Measurements from ENCODE around the gene SH3D19.

The SH3D19 gene

DNA sequence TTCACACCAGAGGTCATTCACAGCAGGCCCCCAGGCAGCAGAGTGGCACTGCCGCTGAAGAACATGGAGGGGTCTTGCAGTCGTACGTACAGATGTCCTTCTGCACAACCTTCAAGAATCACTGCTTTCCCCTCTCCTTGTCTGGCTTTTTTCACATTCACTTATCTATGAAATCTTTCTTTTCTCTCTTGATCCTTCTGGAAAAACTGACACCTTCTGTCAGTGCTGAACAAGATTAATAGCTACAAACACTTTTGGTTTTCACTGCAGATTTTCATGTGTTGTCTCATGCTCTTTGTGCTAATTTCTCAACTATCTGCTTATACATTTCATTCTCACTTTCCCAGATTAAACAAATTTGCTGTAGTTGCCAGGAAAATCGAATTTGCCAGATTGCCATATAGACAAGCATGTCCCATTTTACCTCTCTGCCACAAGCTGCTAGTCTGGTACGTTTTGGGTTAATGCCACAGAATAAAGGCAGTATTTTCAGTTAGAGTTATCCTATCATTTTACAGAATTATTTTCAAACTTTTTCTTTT lies 142.9 kb downstream of the SH3D19 start:
- no peak for DNase-seq

GRCh38 chr4:151176685-151177084 lies 148.7 kb downstream of the SH3D19 start:
- no peak for DNase-seq

DNA sequence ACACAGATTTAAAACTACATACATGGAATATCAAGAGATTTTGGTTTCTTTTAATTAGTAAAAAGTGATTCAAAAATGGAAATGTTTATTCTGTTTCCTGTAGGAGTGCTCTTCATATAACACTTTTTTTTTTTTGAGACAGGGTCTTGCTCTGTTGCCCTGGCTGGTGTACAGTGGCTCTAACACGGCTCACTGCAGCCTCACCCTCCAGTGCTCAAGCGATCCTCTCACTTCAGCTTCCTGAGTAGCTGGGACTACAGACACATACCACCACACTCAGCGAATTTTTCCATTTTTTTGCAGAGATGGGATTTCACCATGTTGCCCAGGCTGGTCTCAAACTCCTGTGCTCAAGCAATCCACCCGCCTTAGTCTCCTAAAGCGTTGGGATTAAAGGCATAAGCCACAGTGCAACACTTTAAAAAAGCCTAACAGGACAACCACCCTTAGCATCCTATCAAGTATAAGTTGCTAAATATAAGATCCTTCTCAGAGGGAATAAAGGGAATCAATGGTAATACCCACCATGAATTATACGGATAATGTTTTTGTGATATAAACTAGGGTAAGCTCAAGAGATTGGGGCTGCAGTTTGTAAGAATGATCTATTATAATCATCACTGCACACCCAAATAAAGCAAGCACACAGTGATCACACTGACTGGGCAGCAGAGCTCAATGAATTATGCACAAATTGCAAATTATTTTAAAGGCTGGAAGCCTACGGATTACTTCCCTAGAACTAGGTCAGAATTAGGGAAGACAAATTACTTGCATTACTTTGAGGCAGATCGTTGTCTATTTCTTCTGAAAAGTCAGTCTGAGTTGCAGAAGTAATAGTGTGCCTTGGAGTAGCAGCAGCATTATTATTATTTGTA lies 149.4 kb downstream of the SH3D19 start:
- no peak for DNase-seq

DNA sequence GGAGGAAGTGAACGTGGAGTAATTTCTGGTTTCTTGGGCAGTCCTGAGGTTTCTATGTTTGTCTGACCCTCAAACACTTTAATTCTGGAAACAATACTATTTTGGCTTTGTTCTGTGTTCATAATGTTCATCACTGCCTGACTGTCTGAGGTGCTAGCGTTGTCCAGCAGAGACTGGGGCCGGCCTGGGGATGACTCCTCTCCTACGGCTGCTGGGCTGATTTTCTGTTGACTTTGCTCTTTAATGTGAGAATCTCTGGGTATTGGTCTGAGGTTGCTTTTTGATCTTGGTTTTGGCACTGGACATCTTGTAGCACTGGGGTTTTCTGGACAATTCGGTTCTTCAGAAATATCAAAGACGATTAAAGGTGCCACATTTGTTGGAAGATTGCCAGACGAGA lies 150.2 kb downstream of the SH3D19 start:
- no peak for DNase-seq

DNA sequence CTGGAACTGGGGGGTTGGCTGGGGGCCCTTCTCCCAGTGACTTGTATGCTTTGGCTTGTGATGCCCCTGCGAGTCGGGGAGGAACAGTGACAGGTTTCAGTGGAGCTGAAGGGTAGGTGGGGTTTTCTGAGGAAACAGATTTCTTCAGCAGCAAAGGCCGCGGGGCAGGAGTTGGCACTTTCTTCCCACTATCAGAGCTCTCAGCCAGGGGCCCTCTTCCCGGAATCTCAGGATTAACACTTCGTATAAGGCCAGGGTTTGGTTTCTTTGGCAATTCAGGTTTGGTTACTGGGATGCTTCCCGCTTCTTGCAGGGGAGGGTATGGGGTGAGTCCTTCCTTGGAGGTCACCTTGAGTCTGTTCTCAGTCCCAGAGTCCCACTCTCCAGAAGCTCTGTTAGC lies 150.6 kb downstream of the SH3D19 start:
- no peak for DNase-seq

- no peak for DNase-seq
Measured at GRCh38 chr4:151173871-151174270, 151.5 kb downstream of the SH3D19 start.

DNA sequence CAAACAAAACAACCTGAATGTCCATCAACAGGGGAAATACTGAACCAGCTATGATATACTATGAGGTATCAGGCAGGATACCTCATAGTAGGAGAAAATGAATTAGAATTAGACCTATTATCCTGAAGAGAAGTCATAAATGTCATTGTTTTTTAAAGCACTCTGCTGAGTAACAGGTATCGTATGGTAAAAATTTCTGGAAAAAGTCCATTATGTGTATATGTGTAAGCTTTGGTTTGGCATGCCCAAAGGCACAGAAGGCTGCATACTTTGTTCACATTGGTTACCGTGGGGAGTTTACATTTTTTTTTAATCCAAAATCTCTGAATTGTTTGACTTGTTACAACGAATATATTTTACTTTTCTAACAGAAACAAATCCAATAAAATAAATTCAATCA lies 155.5 kb downstream of the SH3D19 start:
- no peak for DNase-seq

- no peak for DNase-seq
Measured at GRCh38 chr4:151169223-151169622, 156.2 kb downstream of the SH3D19 start.

GRCh38 chr4:151167561-151167960 lies 157.8 kb downstream of the SH3D19 start:
- DNase-seq, result no peak

- no peak for DNase-seq
Measured at GRCh38 chr4:151166636-151167035, 158.8 kb downstream of the SH3D19 start.

- no peak for DNase-seq
Measured at GRCh38 chr4:151165205-151166000, 160.0 kb downstream of the SH3D19 start.

DNA sequence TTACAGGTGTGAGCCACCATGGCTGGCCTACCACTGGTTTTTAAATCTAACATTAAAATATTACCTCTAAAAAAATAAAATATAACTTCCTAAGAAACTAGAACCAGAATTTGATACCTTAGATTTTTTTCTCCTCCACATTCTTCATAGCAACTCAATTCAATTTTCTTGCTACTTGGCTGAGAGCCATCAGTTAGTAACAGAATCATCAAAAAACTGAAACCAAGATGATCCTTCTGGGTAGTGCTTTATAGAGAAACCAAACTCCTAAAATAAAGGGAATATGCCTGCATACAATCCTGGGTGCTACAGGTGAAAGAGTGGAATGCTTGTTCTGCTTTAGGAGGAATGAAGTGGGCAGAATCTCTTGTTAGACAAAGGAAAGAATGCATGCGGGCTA lies 161.6 kb downstream of the SH3D19 start:
- DNase-seq, result no peak

DNA sequence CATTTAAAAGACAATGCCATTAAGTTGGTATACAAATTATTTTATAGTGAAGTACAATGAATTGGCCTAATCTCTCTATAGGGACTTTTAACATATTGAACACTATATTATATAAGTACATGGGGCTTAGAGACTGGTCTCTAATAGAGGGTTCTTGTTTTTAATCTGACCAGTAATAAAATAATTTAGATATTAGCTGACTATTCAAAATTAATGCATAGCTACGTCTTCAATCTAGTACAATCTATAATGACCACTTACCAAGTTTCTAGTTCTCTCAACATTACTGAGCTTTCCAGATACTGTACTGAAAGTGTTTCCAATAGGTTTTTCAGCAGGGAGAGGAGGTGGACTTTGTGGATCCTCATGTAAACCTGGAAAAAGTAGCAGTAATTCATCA lies 166.4 kb downstream of the SH3D19 start:
- no peak for DNase-seq

GRCh38 chr4:151157543-151157942 lies 167.9 kb downstream of the SH3D19 start:
- DNase-seq, result no peak

DNA sequence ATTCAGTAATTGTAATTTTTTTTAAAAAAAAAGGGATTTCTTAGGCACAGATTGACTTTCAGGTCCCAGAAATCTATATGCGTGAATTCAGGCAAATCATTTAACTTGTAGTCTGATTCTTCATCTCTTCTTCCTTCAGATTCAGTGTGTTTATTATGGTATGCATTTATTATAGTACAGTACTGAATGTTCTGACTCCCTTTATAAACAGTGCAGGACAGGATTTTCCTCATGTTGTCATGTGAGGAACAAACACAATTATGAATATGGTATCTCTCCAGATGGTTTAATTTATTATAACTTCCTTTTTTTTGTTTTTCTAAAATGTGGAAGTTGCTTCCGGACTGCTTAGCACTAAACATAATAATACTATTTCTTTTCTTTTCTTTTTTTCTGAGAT lies 171.8 kb downstream of the SH3D19 start:
- no peak for DNase-seq

- no peak for DNase-seq
Measured at GRCh38 chr4:151152028-151152427, 173.4 kb downstream of the SH3D19 start.

- DNase-seq, result no peak
Measured at GRCh38 chr4:151150821-151151580, 174.4 kb downstream of the SH3D19 start.

DNA sequence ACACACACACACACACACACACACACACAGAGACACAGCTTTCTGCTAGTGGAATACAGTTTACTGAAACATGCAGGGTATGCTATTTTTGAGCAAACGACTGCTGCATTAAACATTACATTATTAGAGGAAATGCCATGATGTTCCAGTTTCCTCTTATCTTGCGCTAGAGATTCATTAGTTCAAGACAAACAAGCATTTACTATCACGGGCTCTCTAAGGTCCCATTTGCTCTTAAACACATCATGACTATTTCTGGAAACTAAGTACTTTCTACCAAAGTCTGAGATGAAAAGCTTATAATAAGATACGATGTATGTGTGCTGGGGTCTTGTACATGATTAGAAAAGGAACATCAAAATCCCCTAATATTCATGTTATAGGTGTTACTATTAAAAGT lies 177.1 kb downstream of the SH3D19 start:
- DNase-seq, result no peak

DNA sequence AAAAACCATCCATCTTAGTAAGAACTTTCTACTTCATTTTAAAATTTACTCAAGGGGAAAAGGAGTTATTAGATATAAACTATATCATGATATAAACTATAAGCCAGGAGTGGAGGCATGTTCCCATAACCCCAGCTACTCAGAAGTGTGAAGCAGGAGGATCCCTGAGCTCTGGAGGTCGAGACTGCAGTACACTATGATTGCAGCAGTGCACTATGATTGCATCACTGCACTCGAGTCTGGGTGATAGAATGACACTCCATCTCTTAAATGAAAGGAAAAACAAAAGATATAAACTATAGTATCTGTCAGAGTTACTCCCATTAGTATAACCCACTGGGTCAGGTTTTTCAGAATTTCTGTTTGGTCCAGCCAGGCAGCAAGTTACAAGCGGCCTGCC lies 178.4 kb downstream of the SH3D19 start:
- DNase-seq, result no peak

DNA sequence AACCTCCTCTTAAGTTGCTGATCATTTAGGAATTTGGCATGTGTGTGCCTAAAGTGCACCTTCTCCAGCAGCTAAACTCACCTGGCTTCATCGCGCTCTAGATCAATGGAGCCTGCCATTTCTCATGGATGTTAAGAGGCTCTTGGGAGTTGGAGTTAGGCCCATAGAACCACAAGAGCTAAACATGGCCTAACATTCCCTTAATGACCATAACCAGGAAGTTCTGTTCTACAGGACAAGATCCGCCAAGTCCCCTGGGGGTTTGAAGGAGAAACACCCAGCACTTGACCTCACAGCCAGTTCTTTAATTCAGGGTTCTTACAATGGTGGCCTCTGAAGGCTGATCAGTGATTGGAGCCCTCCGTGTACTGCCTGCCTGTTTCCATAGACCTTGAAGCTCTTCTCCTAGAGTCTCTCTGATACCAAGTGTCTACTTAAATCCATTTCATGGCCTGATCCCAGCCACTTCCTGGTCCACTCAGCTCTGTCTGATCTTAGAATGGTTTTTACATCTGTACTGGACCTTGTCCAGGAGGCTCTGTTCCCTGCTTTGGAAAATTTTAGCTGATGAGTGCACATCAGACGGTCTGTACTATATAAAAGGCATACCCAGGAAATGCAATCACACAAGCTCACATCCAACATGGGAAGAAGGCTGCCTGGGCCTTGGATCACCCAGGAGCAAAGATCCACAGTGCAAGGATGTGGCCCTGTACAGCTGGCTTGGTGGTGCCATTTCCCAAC lies 180.9 kb downstream of the SH3D19 start:
- no peak for DNase-seq

DNA sequence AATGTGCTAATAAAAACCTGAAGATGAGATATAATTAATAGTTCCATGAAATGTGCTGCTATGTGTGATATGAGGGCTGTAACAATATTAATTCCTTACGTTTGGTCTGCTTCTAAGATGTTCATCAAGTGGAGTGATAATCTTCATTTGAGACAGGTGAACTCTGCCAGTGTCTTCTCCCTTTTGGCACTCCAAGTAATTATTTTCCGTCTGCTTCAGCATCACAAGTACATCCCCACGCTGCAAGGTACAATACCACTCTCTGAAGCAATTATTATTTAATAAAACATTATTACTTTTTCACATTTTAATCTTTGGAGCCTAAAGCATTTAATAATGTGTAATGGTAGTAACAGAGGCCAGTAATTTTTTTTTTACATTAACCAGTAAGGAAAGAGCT lies 181.6 kb downstream of the SH3D19 start:
- no peak for DNase-seq

DNA sequence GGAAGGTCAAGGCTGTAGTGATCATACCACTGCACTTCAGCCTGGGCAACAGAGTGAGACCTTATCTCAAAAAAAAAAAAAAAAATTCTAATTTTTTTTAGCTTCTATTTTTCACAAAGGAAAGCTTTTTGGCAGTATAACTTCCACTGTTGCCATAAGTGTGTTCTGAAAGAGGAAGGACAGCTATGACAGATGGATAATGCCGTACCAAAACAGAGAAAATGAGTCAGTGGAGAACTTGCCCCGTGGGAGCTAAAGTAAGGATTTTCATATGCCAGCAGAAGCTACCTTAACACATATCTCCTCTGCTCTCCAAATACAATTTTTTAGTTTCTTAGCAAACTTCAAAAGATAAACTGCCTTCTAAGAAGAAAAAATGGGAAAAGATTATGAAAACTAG lies 182.2 kb downstream of the SH3D19 start:
- no peak for DNase-seq

All from activated naive CD4-positive, alpha-beta T cell treated with Interleukin-2 at 50 U/mL for 16 hours (primary cell).